Thyroid gland (tissue), 4 donors: Measurements from ENCODE around the gene CREM. TPM values are rescaled to one million over a fixed set of nuclear protein-coding genes. Genes with fewer than 3 reads are reported as not detected.

ENCODE experiments used
- DNase-seq, 2 donors: peaks; one replicate each; pipeline ENCODE4 v3.0.0-alpha.2; 2019
- H3K27ac ChIP-seq, 3 donors: fragments of 200-600 bp; sonication (generic); 1 replicate in 2 of 3; 2 replicates in 1 of 3; pipeline ENCODE4 v1.5.1; 2016 to 2019; ENCODE audit warnings: mild to moderate bottlenecking in 1 of 3, moderate library complexity in 1 of 3
- H3K27me3 ChIP-seq: fragments of 200-600 bp; sonication (generic); one replicate; pipeline ENCODE4 v1.5.1; 2019
- H3K36me3 ChIP-seq, 2 donors: fragments of 200-600 bp; sonication (generic); one replicate each; pipeline ENCODE4 v1.5.1; 2016 to 2019
- H3K4me1 ChIP-seq, 2 donors: fragments of 200-600 bp; sonication (generic); one replicate each; pipeline ENCODE4 v1.5.1; 2017 to 2019
- H3K4me3 ChIP-seq, 3 donors: fragments of 200-600 bp; sonication (generic); replicated peaks in 1 of 3; 1 replicate in 2 of 3; 2 replicates in 1 of 3; pipeline ENCODE4 v1.5.1; 2016; ENCODE audit warnings: mild to moderate bottlenecking in 1 of 3
- H3K9me3 ChIP-seq: fragments of 200-600 bp; sonication (generic); one replicate; pipeline ENCODE4 v1.5.1; 2017
- POLR2A ChIP-seq, 2 donors: fragments of 450-650 bp; IDR thresholded peaks; one replicate each; pipeline ENCODE4 v1.6.1; 2017; ENCODE audit warnings: antibody characterized with exemption in 2 of 2, mild to moderate bottlenecking in 2 of 2, moderate library complexity in 1 of 2
- WGBS, 2 donors: methylation state at CpG; one replicate each; pipeline ENCODE4 v1.1.5; 2017; 5-methylcytosine and 5-hydroxymethylcytosine counted together
- intact Hi-C: fragments of 100-400 bp; cut with DNase I; formaldehyde crosslinking; loops from one replicate; pipeline ENCODE4 v1.15.1; 2023
- total RNA-seq, 4 donors: library from RNA; depleted of rRNA; stranded (reverse); fragments of >200 nt; gene quantifications; one replicate each; pipeline ENCODE4 v1.2.3, GENCODE V29; 2016
- TF ChIP-seq, protein P1 (sequence below), 6 experiments: fragments of 200-600 bp in 3 of 6; fragments of 450-650 bp in 3 of 6; sonication (generic) in 3 of 6; IDR thresholded peaks; one replicate each; pipeline ENCODE4 v1.5.1; 2016 to 2019; ENCODE audit warnings: antibody characterized with exemption in 6 of 6, mild to moderate bottlenecking in 2 of 6, inconsistent platforms in 1 of 6, moderate library complexity in 1 of 6

CREM gene
- total RNA-seq, 4 donors from 2014 or later, result 39.9 to 64.4 (median 50.5) TPM

GRCh38 chr10:35211390-35211789 lies 84.7 kb downstream of the CREM start:
- Histone ChIP-seq H3K27me3 (no peaks in the 10 kb centered on the region), H3K4me1 (peaks cover 0 to under 1% of the 10 kb centered on the region in 2 donors), H3K9me3 (no peaks in the 10 kb centered on the region), H3K27ac (no peak overlapping the region), H3K36me3 (no peaks in the 10 kb centered on the region), H3K4me3 (no peak overlapping the region)
- DNase-seq, result no peak
- 61 to 68% methylated on average over 7 of the region's 7 CpGs for WGBS, 2 donors
- TF ChIP-seq, protein P1, sequence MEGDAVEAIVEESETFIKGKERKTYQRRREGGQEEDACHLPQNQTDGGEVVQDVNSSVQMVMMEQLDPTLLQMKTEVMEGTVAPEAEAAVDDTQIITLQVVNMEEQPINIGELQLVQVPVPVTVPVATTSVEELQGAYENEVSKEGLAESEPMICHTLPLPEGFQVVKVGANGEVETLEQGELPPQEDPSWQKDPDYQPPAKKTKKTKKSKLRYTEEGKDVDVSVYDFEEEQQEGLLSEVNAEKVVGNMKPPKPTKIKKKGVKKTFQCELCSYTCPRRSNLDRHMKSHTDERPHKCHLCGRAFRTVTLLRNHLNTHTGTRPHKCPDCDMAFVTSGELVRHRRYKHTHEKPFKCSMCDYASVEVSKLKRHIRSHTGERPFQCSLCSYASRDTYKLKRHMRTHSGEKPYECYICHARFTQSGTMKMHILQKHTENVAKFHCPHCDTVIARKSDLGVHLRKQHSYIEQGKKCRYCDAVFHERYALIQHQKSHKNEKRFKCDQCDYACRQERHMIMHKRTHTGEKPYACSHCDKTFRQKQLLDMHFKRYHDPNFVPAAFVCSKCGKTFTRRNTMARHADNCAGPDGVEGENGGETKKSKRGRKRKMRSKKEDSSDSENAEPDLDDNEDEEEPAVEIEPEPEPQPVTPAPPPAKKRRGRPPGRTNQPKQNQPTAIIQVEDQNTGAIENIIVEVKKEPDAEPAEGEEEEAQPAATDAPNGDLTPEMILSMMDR (IDR thresholded peaks at IDR 0.05), result no peak
- TF ChIP-seq POLR2A (IDR thresholded peaks at IDR 0.05), result no peak
- intact Hi-C loops, result no loop called here

DNA sequence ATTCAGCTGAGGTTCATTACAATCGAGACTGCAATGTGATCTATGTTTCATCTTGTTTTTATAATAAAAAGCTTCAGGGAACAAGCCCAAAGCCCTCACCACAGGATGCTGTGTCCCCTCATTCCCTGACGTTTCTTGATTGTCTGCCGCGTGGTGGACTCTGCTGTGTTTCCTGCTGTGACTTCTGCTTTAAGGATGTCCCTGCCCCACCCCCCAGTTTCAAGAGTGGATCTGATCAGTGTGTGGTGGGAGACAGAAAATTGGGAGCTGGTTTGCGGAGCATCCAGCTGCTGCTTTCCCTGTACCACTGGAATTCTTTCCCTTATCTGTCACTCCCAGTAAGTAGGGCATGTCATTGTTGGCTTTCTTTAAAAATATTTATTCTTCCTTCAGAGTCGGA lies 86.2 kb downstream of the CREM start:
- intact Hi-C loops, result no loop called here
- no peak for TF ChIP-seq POLR2A (IDR thresholded peaks at IDR 0.05)
- TF ChIP-seq, protein P1 (IDR thresholded peaks at IDR 0.05), result no peak
- DNase-seq, result no peak
- Histone ChIP-seq H3K9me3 (no peaks in the 10 kb centered on the region), H3K4me1 (peaks cover 4 to 14% of the 10 kb centered on the region in 2 donors), H3K4me3 (no peak overlapping the region), H3K27me3 (no peaks in the 10 kb centered on the region), H3K36me3 (no peaks in the 10 kb centered on the region), H3K27ac (no peak overlapping the region)
- WGBS, 2 donors, result 72 to 77% methylated on average over 6 of the region's 6 CpGs

- Histone ChIP-seq H3K4me3 (no peak overlapping the region), H3K27ac (no peak overlapping the region), H3K27me3 (no peaks in the 10 kb centered on the region), H3K4me1 (peaks cover 4 to 22% of the 10 kb centered on the region in 2 donors), H3K9me3 (no peaks in the 10 kb centered on the region), H3K36me3 (no peaks in the 10 kb centered on the region)
- intact Hi-C loops, result no loop called here
- TF ChIP-seq, protein P1 (IDR thresholded peaks at IDR 0.05), result no peak
- no peak for TF ChIP-seq POLR2A (IDR thresholded peaks at IDR 0.05)
- WGBS, 2 donors, result 94 to 96% methylated on average over 7 of the region's 7 CpGs
- DNase-seq, result no peak
Measured at GRCh38 chr10:35213699-35214098, 87.1 kb downstream of the CREM start.

DNA sequence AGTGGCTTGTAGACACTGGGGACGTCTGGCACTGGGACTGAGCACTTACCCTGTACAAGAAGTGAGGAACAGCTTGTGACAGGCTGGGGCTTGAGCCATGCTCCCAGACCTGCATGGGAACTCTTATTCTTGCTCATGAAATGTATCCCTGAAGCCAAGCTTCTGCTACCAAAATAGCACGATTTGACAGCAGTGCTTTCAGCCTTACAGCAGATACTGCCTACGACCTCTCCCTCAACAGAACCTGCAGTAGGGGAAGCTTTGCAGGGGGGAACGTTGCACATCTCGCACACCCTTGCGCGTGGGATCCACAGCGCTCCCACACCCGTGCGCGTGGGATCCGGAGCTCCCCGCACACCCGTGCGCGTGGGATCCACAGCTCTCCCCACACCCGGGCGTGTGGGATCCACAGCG lies 88.0 kb downstream of the CREM start:
- H3K9me3 ChIP-seq, result no peaks in the 10 kb centered on the region
- H3K27me3 ChIP-seq, result no peaks in the 10 kb centered on the region
- H3K36me3 ChIP-seq, result no peaks in the 10 kb centered on the region
- peaks cover 4 to 23% of the 10 kb centered on the region in 2 donors for H3K4me1 ChIP-seq
- intact Hi-C loops, result loop anchor here (5.0 kb wide), 1 partner anchor 92 kb away; no protein-coding TSS in a partner anchor
- 93 to 94% methylated on average over 18 to 19 of the region's 19 CpGs for WGBS, 2 donors
- H3K4me3 ChIP-seq, result no peak overlapping the region
- DNase-seq, result no peak
- H3K27ac ChIP-seq, result no peak overlapping the region
- TF ChIP-seq, protein P1 (IDR thresholded peaks at IDR 0.05), result no peak
- no peak for TF ChIP-seq POLR2A (IDR thresholded peaks at IDR 0.05)

DNA sequence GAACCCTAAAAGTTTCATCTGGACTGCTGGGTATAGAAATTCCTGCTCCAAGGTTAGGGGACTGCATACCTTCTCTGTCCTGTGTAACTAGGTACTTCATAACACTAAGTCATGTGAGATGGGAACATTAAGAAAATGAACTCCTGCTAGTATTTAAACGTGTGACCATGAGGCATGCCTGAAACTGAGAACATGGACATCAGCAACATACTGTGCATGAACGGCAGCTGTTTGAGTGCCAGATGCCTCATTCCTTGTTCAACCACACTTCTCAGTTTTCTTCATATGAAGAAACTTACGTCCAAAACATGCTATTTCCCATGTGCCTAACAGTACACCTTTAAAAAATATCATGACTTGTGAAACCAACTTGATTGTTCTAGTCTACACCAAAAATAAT lies 88.5 kb downstream of the CREM start:
- TF ChIP-seq, protein P1 (IDR thresholded peaks at IDR 0.05), result no peak
- TF ChIP-seq POLR2A (IDR thresholded peaks at IDR 0.05), result no peak
- WGBS, 2 donors, result 80 to 85% methylated on average over 3 of the region's 3 CpGs
- intact Hi-C loops, result loop anchor here (5.0 kb wide), 1 partner anchor 93 kb away; no protein-coding TSS in a partner anchor
- no peaks in the 10 kb centered on the region for H3K9me3 ChIP-seq
- DNase-seq, result no peak
- H3K4me1 ChIP-seq, result peaks cover 4 to 23% of the 10 kb centered on the region in 2 donors
- no peaks in the 10 kb centered on the region for H3K27me3 ChIP-seq
- no peak overlapping the region for H3K27ac ChIP-seq
- H3K4me3 ChIP-seq, result no peak overlapping the region
- no peaks in the 10 kb centered on the region for H3K36me3 ChIP-seq
